GM18519 (cell line): Measurements from ENCODE around the gene HSPA8.
A peak's percentile ranks its signal among the peaks of the same experiment; 100 is the strongest.
"Not testable (repeated sequence)": the region's sequence is repeated elsewhere in the genome, so short reads cannot be mapped to it uniquely, and the experiment has no call there.

Experiments
- ATAC-seq: cut with Tn5 transposase; IDR thresholded peaks from one replicate; pipeline ENCODE4 v1.9.1; 2021; ENCODE audit warnings: mild to moderate bottlenecking, moderate library complexity; ENCODE audit not compliant: unreplicated experiment, low FRiP score

HSPA8 gene

DNA sequence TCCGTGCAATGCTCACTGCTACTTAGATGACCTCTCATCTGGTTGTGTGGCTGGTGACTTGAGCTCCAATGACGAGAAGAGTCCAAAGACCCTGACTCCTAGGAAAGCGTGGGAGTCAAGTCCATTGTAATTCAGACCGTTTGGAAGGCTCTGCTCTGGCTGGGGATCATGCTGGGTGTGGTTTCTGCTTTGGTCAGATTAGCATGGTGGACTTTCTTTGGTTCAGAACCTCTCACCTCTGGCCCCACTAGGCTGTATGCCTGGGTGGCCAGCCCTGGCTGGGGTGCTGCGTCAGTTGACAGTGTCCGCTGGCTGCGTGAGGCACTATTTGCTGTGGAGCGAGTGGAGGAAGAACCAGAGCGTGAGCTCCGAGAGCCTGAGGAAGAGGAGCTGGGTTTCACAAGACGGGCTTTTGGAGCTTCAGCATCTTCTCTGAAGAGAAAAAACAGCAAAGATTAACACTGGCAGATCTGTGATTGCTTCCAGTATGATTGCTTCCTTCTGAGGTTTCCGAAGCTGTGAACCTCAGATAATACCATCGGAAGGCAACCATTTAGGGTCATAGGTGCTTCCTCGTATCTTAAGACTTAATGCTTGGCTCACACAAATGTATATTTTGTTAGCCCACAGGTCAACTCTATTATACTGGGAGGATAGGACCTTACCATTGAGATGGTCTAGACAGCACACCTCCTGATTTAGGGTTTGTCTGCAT lies 11.6 kb upstream of the HSPA8 start:
- no peak for ATAC-seq

DNA sequence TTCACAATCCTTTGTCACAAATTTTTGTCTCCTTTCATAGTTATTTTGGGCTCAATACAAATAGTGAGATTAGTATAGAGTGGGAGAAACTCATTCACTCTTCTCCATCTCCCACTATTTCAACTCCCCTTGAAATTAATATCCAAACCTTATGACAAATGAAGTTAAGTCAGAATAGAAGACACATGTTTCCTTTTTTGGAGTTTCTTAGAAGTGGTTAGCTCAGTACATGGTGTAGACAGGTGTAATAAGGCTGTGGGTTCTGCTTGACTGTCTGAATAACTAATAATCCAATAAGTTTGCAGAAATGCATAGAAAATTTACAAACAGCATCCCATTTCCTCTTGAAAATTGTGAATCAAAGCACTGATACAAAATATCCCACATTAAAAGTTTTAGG lies 10.8 kb upstream of the HSPA8 start:
- no peak for ATAC-seq

DNA sequence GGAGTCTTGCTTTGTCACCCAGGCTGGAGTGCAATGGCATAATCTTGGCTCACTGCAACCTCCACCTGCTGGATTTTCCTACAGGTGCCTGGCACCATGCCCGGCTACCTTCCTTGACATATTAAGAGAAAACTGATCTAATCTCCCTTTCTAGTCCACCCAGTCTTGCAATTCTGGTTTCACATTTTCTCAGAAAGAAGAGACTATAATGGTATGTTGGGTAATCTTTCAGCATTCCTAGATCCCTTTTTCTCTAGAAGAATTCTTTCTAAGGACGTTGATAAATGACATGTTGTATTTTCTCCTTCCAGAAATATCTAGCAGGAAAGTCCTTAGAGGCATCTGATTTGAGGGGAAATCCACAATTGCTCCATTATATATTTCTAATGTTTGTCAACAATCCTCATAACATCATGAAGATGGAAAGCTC lies 10.4 kb upstream of the HSPA8 start:
- ATAC-seq, result no peak

DNA sequence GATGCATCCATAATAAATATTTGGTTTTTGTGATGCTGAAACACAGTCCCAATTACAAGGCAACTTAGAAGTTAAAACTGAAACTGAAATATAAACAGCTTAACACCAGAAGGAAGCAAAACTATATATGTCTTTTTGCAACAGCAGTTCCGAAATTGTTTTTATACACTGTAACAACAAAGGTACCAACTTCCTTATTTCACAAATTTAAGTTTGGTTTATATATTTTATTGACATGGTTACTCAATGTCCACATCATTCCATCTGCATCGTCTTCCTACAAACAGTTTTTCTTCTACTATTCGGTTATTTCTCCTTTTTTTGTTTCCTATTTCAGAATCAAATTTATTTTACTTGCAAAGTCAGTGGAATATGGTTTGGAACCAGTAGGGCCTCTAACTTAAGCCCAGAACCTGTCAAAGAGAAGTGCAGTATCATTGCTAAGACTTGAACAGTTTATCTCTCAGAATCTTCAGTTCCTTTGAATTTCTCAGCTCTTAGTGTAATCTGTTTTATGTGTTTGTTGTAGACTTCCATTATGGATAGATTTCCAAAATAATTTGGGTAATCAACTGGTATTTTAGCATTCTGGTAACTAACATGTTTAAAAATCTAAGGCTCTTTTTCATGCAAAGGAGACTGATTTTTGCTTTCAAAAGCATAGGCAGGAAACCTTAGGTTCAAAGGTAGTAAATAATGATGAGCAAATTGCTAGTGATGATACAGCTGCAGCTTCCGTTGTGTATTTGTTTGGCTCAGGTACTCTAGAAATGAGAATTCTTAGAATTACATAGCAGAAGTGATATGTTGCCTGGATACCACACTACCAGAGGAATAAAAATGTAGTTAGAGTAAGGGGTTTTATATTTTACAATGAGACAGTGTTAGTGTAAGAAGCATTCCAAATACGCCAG lies 8.2 kb upstream of the HSPA8 start:
- ATAC-seq, result peak; percentile 36

DNA sequence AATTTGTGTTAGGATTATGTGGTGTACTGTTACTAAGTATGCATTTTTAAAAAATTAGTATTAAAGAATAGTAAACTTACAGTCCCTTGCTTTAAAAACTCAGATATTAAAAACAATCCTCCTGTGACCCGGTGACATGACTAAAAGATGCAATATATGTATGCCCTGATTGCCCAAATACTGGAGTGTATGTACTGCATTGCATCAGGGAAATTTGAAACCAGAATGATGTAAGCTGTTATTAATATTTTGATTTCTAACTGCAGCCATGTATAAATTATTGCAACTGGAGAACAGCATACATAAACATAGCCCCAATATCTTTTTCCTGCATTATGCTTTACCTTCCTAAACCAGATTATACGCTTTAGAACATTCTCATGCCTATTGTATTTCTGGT lies 3.7 kb upstream of the HSPA8 start:
- no peak for ATAC-seq

DNA sequence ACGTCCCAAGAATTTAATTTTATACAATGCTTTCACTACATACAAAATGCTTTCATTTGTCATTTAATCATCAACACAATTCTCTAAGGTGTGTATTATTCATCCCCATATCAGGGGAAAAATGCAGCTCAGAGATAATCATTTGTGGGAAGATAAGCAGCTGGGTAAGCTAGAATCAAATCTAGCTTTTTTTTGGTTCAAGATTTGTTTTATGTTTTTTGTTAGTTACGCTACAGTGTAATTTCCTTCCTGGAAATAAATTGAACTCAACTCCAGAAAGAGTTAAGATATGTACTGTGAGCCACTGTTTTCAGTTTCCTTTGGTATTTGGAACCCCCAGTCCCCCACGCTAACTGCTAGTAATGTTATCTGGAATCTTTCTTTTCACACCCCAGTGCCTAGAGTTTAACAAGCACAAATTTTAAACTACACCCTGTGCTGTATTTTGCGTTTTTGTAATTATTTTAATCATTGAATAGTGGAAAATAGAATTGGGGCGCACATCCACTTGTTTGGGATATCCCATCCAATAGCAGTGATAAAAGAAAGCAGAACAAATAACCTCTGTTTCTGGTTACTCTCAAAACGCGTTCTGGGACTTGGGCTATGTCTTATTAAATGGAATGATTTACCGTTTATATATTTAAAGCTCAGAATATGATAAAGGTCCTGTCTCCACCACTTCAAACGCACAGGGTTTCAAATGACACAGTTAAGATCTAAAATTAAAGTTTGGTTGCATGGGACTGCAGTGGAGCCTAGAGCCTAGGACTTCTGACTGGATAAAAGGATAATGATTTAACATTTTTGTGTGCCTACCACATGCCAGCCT lies 2.1 kb upstream of the HSPA8 start:
- ATAC-seq, result no peak

DNA sequence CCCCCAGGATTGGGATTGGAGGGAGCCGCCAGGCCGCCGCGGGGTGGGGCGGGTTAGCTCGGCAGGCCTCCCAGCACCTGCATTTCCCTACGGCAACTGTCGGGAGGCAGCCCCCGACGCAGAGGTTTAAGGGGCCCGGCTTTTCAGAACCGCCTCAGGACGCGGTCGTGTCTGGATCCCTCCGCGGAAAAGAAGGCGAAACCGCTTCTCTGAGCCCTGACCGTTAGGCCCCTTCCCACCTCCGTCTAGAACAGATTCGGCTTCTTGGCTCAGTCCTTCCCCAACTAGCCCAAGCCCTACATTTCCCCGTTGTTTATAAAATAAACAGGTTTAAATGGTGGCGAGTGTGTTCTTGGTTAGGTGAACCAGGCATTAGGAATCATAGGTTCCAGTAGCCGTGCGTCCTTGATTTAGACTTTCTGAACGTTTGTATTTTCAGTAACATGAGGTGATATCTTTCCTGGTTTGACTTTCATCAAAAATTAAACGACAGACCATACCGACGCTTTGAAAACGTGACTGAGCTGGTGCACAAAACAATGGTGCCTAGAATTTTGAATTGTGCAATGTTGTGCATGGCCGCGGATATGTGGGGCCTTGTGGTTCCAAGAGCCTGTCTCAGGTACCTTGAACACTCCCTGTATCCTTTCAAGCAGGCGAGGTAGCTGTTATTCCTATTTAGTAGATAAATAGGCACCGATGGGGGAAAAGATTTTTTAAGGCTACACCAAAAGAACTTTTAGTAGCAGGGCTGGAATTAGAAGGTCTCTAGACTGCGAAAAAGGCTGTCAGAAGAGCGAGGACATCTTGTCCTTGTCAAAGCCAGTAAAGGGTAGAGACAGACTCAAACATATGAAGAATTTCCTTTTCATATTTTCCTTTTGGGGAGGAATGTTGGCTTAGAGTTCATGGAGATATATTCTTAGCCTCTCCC lies 1.2 kb upstream of the HSPA8 start:
- no peak for ATAC-seq

DNA sequence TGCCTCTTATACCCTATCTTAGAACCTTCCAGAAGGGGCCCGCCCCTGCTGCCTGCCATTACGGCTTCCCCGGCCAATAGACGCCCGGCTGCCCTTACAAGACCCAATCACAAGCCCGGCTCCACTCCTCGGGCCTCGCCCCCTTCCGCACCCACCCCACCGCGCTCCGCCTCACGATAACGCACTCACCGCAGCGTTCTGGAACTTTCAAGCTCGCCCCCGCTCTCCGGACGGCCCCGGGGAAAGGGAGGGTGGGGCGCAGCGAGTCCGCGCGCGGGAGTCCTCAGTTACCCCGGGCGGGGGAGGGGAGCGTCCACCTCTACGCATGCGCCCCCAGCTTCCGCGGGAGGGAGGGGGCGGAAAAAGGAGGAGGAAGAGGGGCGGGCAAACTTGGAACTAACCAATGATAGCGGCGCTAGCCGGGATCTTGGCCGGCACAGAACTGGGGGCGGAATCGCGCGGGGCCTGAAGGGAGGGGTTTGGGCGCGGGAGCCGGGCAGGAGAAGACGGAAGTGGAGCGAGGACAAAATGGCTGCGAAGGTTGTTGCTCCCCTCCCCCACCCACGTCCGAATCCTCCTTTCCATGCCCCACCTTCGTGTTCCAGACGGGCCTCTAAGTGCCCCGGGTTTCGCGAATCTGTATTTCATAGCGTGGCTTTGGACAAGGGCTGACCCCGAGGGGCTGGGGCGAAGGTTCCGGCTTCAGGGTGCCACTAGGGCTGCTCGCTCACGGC lies 389 bp upstream of the HSPA8 start:
- peak; percentile 73 for ATAC-seq

DNA sequence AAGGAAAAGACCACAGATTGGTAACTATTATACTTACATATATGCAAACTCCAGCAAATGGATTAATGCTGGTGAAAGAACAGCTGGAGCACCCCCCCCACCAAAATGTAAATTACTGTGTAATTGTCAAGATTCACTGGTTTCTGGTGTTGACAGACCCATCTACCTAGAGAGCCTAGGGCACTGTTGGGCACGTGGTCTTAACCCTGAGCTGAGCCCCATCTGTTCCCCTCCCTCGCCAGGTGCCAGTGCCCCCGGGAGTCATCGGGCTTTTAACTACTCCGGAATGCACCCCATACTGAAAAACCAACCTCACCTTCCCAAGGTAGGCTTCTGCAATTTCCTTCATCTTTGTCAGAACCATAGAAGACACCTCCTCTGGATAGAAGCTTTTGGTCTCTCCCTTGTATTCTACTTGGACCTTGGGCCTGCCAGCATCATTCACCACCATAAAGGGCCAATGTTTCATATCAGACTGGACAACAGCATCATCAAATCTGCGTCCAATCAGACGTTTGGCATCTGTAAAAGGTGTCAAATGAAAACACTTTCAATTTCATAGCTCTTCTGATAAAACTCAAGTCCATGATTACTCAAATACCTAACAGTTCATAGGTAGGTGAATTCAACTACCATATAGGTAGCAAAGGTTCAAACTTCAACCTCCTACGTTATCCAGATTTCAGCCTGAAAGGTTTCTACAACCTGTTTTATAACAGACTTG lies 1.5 kb downstream of the HSPA8 start:
- ATAC-seq, result no peak

DNA sequence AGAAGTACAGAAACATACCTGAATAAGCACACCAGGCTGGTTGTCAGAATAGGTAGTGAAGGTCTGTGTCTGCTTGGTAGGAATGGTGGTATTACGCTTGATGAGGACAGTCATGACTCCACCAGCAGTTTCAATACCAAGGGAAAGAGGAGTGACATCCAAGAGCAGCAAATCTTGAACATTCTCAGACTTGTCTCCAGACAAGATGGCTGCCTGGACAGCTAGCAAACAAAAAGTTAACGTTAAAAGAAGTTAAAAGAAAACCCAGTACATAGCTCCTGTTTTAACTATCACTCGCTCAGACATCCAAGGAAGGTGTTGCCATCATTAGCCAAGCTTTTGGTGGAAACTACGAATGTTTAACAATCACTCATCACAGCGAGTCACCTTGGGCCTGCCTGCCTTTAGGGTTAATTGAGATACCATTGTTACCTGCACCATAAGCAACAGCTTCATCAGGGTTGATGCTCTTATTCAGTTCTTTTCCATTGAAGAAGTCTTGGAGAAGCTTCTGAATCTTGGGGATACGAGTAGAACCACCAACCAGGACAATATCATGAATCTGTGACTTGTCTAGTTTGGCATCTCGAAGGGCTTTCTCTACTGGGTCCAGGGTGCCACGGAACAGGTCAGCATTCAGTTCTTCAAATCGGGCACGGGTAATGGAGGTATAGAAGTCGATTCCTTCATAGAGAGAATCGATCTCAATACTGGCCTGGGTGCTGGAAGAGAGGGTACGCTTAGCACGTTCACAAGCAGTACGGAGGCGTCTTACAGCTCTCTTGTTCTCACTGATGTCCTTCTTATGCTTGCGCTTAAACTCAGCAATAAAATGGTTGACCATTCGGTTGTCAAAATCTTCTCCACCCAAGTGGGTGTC lies 2.7 kb downstream of the HSPA8 start:
- ATAC-seq, result not testable (repeated sequence)

DNA sequence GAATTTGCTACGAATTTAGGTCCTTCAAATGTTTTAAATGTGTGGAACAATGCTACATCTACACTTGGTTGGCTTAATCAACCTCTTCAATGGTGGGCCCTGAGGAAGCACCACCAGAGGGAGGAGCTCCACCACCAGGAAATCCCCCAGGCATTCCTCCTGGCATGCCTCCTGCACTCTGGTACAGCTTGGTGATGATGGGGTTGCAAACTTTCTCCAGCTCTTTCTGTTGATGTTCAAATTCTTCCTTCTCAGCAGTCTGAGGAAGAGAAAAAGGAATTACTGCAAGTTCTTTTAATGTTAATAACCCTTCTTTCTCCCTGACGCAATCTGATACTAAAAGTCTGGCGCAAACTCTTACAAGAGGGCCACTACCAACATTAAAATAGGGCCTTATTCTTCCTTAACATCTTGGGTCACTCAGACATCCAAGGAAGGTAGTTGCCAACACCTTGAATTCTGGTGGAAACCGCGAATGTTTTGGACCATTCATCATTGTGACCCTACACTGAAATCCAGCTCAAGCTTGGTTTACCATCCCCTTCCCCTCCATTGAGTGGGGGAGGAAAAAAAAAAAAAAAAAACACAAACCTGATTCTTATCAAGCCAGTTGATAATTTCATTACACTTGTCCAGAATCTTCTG lies 4.2 kb downstream of the HSPA8 start:
- no peak for ATAC-seq

DNA sequence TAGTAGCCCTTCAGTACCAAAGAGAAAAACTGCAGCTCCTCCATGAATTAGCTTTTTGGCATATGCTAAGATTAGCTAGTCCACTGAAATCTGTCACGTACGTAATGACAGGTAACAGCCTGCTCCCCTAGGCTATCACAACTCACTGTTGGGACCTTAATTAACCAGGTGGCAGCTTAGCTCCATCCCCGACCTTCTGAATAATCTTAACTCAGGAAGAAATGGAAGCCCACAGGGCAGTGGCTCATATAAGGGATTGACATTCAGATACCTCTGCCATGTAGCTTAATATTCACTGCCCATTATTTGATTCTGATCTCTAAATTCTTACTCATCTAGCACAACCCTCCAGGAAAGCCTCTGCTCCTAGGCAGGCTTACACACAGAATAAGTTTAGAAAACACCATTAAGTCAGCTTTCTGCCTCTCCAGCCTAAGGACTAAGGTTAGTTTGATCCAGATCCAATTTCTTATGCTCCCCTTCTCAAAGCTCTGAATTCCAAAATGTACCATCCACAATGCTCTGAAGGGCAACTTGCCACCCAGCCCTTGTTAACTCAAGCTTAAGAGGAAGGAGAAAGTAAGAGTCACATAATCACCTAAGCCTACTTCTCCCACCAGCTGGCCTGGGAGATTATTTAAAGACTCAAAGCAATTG lies 5.0 kb downstream of the HSPA8 start:
- no peak for ATAC-seq

DNA sequence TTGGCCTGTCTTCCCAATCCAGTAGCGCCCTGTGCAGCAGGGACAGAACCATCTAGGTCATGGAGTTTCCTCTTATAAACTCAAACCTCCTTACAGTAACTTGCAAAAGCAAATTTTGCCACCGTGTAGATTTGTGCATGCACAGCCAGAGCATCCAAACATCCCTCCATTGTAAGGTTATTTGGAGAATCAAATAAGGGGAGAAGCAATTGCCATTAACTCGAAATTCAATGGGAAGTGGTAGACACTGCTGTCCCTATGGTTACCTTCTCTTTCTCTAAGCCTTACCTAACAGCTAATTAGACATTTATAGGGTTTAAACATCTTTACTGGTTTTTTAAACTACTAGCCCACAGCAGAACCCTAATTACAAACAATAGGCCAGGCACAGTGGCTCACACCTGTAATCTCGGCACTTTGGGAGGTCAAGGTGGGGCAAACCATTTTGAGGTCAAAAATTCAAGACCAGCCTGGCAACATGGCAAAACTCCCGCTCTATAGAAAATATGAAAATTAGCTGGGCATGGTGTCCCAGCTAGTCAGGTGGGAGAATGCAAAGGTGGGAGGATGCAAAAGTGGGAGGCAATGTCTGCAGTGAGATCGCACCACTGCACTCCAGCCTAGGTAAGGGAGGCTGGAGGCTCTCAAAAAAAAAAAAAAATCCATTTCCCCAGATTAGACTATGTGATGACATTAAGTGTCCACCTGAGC lies 6.6 kb downstream of the HSPA8 start:
- ATAC-seq, result no peak

DNA sequence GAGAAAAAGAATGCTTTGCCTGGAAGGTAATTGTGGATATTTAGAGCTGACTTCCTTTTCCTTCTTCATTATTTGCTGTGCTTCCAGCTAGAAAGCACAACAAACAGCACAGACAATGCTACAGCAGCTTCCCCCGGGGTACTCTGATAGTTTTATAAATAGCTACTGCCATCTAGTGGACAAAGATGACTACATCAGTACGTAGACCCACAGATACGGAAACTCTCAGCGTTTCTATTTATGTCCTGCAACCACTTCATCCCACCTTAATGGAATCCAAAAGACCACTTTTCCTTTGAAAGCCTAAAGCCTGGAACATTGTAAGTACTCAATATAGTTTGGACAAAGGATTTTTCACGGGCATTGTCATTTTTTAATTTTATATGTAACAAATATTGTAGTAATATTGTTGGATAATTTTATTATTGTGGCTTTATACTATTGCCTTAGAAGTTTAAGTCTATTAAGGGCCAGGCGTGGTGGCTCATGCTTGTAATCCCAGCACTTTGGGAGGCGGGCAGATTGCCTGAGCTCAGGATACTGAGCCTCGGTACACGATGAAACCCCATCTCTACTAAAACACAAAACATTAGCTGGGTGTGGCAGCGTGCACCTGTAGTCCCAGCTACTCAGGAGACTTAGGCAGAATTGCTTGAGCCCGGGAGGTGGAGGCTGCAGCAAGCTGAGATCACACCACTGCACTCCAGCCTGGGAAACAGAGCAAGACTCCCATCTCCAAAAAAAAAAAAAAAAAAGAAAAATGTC lies 7.5 kb downstream of the HSPA8 start:
- ATAC-seq, result peak; percentile 59
